Ovary (tissue), 3 donors: Measurements from ENCODE around the gene CCL27.

Source experiments
- EP300 ChIP-seq: sonication (generic); formaldehyde crosslinking; IDR thresholded peaks from one replicate; pipeline ENCODE4 v1.6.1; 2017; ENCODE audit warnings: antibody characterized with exemption
- POLR2A ChIP-seq: fragments of 450-650 bp; IDR thresholded peaks from one replicate; pipeline ENCODE4 v1.6.1; 2017; ENCODE audit warnings: antibody characterized with exemption, mild to moderate bottlenecking, moderate library complexity
- TF ChIP-seq, protein P1 (sequence below), 3 donors: fragments of 450-650 bp in 2 of 3; fragments of 200-600 bp in 1 of 3; IDR thresholded peaks; one replicate each; pipeline versions ENCODE4 v1.5.1 to v1.8.0; 2016 to 2022; ENCODE audit warnings: antibody characterized with exemption in 3 of 3, mild to moderate bottlenecking in 1 of 3
- donor health status: DM: no; HTN: no; CAD: no.

DNA sequence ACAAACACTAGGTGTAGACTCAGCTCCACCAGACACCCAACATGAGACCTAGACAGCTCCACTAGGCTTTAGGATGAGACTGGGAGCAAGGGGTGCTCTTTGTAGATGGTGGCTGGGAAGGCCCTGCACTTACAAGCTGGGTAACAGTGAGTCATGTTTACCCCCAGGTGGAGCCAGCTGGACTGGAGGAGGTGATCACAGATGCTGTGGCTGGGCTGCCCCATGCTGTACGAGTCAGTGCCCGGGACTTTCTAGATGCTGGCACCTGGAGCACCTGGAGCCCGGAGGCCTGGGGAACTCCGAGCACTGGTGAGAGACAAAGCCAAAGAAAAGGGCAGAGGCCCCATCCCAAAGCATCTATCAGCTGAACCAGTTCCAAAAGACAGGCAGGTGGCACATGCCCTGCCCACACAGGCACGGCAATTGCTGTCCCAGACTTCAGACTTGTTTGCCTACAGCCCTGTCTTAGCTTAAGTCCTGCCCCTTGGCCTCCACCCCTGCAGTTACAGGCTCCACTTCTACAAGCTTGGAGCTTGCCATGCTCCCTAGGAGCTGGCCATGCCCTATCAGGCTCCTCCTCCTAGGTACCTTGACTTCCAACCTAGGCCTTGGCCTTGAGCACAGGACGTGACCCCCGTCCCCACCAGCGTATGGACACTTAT lies 2.7 kb downstream of the CCL27 start:
- TF ChIP-seq POLR2A (no peak), EP300 (no peak)
- TF ChIP-seq, protein P1, sequence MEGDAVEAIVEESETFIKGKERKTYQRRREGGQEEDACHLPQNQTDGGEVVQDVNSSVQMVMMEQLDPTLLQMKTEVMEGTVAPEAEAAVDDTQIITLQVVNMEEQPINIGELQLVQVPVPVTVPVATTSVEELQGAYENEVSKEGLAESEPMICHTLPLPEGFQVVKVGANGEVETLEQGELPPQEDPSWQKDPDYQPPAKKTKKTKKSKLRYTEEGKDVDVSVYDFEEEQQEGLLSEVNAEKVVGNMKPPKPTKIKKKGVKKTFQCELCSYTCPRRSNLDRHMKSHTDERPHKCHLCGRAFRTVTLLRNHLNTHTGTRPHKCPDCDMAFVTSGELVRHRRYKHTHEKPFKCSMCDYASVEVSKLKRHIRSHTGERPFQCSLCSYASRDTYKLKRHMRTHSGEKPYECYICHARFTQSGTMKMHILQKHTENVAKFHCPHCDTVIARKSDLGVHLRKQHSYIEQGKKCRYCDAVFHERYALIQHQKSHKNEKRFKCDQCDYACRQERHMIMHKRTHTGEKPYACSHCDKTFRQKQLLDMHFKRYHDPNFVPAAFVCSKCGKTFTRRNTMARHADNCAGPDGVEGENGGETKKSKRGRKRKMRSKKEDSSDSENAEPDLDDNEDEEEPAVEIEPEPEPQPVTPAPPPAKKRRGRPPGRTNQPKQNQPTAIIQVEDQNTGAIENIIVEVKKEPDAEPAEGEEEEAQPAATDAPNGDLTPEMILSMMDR (IDR thresholded peaks at IDR 0.05), result no peak
